ENCODE measurements around the gene SEMA4D.
"Not testable (repeated sequence)": the region's sequence is repeated elsewhere in the genome, so short reads cannot be mapped to it uniquely, and the experiment has no call there.

Gene SEMA4D

GRCh38 chr9:89352874-89353649 is 144.9 kb downstream of the SEMA4D start:
- DNase-seq (ENCODE audit: low read depth): no peak

DNA sequence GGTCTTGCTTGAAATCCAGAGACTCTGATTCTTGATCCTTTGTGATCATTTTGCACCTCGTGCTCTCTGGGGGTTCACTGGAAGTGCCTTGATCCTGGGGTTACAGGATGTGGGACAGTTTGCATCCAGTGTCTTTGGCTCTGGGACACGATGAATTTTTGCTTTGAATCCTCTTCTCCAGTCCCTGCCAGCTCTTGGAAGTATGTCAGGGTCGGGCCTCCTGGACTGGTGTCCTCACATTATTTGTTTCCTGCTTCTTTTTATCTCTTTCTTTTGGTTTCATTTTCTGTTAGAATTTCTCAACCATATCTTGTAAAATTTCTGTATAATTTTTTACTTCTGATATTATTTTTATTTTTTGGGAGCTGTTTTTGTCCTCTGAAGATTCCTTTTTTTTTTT is 145.5 kb downstream of the SEMA4D start:
- DNase-seq (ENCODE audit: low read depth): no peak

GRCh38 chr9:89351584-89352300 is 146.2 kb downstream of the SEMA4D start:
- no peak for DNase-seq (ENCODE audit: low read depth)

DNA sequence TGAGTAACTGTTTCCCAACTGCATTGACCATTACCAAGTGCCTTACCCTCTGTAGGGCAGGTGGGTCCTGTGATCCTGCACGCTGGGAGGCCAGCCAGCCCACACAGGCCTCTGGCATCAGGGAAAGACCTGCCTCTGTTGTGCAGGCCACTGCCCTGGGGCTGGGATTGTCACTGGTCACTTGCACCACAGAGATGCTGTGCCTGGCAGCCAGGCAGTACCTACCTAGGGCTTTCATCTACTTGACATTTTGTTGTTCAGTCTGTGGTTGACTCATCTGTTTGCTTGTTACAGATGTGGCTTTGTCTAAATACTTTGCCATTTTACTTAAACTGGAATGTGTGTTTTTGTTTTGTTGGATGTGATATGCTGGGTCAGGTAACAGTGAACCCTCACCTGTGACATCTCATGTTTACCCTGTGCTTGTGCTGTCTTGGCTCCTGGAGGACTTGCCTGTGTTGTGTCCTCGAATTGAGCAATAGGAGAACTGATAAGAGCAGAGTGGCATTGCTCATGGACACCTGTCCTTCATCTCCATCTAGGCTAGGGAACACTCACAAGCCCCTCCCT is 146.8 kb downstream of the SEMA4D start:
- no peak for DNase-seq (ENCODE audit: low read depth)

DNA sequence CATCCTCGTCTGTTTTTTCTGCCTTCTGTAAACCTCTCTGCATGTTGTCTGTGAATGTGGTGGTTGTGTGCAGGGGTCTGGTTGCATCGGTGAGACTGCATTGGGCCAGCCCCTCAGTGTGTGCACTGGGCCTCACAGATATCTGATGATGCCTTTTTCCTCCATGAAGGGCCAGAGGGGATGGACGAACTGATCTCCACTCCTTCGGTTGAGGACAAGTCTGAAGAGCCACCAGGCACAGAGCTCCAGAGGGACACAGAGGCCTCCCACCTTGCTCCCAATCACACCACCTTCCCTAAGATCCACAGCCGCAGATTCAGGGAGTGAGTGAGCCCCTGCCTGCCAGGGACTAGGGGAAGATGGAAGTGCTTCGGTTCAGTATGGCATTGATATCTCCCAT is 148.3 kb downstream of the SEMA4D start:
- no peak for DNase-seq (ENCODE audit: low read depth)

DNA sequence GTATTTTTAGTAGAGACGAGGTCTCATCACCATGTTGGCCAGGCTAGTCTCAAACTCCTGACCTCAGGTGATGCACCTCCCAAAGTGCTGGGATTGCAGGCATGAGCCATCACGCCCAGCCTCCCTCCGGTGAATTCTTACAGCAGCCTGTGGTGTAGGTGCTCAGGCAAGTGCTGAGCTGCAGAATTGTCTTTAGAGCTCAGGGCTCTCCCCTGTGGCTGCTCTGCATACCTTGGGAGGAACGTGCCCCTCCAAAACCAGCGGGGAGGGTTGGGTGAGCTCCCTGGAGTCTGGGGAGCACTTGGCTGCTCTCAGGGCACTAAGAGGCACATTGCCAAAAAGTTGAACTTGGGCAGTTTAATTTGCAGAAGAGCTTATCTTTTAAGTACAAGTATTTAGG is 150.3 kb downstream of the SEMA4D start:
- DNase-seq (ENCODE audit: low read depth): no peak

DNA sequence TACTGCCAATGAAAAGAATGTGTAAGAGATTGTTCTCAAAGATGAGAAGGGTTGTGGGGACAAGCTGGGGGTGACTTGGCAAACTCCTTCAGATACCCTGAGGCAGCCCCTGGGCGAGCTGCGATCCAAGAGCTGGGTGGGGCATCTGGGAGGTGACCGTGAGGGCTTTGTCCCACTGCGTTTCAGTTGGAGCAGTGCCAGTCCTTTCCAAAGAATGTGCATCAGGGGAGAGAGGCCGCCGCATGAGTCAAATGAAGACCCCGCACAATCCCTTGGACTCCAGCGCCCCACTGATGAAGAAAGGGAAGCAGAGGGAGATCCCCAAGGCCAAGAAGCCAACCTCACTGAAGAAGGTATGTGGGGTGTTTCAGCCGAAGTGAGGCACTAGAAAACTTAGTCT is 151.2 kb downstream of the SEMA4D start:
- DNase-seq (ENCODE audit: low read depth): no peak

- no peak for DNase-seq (ENCODE audit: low read depth)
Observed at GRCh38 chr9:89345476-89345875, 152.4 kb downstream of the SEMA4D start.

- not testable (repeated sequence) for DNase-seq (ENCODE audit: low read depth)
Observed at GRCh38 chr9:89343812-89344211, 154.1 kb downstream of the SEMA4D start.

DNA sequence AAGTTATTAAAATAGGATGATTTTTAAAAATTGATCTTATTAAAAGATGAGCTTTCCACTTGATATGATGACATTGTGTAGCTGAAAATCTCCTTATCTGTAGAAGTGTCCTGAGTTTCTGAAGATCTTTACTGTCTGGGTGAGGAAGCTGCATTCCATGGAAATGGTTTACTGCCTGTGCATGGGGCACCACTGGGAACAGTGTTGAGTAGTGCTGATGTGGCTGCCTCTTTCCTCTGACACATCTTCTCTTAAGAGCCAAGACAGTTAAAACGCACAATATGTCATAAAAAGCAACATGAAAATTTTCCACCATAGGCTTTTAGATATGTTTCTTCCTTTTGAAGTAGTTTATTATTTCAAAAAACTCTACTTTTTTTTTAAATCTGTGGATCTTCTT is 155.0 kb downstream of the SEMA4D start:
- DNase-seq (ENCODE audit: low read depth): peak; percentile 7

- DNase-seq (ENCODE audit: low read depth): no peak
Observed at GRCh38 chr9:89342213-89342612, 155.7 kb downstream of the SEMA4D start.

- no peak for DNase-seq (ENCODE audit: low read depth)
Observed at GRCh38 chr9:89340332-89340731, 157.6 kb downstream of the SEMA4D start.

GRCh38 chr9:89339807-89340206 is 158.1 kb downstream of the SEMA4D start:
- no peak for DNase-seq (ENCODE audit: low read depth)

GRCh38 chr9:89330513-89330912 is 167.4 kb downstream of the SEMA4D start:
- no peak for DNase-seq (ENCODE audit: low read depth)

DNA sequence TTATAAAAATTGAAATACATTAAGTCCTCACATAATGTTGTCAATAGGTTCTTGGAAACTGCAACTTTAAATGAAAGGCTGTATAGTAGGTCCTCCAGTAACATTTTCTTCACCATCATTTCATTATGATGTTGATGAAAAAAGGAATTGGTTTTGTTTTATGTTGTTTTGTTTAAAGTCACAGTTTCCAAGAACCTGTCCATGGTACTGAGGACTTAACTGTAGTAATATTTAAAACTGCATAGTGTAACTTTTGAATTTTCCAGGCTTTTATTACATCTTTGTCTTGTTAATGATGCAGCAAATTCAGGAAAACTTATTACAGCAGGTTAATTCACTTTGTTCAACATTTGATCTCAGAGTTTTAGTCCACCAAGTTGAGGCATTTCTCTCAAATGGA is 168.0 kb downstream of the SEMA4D start:
- no peak for DNase-seq (ENCODE audit: low read depth)

GRCh38 chr9:89328064-89328463 is 169.8 kb downstream of the SEMA4D start:
- peak; percentile 16 for DNase-seq (ENCODE audit: low read depth)

GRCh38 chr9:89325733-89326132 is 172.2 kb downstream of the SEMA4D start:
- no peak for DNase-seq (ENCODE audit: low read depth)

DNA sequence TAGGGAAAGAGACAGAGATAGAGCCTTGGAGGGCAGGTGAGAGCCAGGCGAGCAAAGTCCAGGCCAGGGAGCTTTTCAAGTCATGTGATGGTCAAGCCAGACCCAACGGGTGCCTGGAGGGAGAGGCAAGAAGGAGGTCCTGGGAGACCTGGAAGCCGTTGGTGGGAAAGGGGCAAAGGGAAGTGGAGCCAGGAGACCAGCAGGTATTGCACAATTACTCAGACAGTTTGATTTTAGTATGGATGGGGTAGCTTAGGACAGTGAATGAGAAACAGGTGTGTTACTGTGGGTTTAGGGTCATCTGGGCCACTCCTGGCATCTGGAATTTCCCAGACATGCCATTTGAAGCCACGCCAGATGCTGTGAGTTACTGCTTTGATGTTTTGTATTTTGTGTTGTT is 174.5 kb downstream of the SEMA4D start:
- DNase-seq (ENCODE audit: low read depth): peak; percentile 13

DNA sequence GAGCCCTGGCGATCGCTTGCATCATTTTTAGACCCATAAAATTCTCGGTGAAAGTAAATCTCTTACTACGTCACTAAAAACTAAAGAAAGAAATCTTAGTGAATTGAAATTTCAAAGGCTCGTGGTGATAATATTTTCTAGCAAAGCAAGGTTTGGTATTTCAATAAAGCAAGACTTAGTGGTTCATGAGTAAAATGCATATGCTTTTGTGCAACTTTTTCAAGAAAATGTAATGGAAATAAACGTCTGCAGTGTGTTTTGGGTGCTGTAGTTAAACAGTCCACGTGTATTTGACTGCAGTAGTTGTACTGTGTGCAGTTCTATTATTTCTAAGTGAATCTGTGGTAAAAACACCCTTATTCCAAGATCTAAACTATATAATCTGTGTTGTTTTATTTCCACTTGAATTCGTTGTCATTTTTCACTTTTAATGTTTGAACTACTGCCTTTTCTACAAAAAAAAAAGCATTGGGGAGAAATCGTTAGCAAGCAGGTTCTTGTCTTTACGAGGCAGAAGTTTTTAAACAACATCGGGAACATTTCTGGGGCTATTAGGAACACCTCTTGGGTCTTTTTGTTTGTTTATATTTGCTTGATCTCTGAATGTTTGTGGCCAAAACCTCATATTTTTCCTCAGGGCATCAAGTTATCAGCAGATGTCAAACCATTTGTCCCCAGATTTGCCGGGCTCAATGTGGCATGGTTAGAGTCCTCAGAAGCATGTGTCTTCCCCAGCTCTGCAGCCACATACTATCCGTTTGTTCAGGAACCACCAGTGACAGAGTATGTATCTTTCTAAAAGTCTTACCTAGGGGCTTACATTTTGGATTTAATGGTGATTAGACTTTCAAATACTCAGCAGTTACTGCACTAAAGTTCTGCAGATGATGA is 178.7 kb downstream of the SEMA4D start:
- DNase-seq (ENCODE audit: low read depth): peak; percentile 27

- peak; percentile 98 for DNase-seq (ENCODE audit: low read depth)
Observed at GRCh38 chr9:89318123-89319014, 179.5 kb downstream of the SEMA4D start, which contains the start of gene SECISBP2. SECISBP2 (plus strand) TSS chr9:89318500; CDS start chr9:89318577, 77 bp downstream.

- DNase-seq (ENCODE audit: low read depth): no peak
Observed at GRCh38 chr9:89317282-89317681, 180.6 kb downstream of the SEMA4D start.
